GM21717 (cell line): Measurements from ENCODE around the gene TMTC1.
"Not testable (repeated sequence)": the region's sequence is repeated elsewhere in the genome, so short reads cannot be mapped to it uniquely, and the experiment has no call there.

Experiments
- ATAC-seq: cut with Tn5 transposase; IDR thresholded peaks from one replicate; pipeline ENCODE4 v1.9.1; 2021; ENCODE audit warnings: mild to moderate bottlenecking, moderate library complexity; ENCODE audit not compliant: unreplicated experiment

Gene TMTC1

DNA sequence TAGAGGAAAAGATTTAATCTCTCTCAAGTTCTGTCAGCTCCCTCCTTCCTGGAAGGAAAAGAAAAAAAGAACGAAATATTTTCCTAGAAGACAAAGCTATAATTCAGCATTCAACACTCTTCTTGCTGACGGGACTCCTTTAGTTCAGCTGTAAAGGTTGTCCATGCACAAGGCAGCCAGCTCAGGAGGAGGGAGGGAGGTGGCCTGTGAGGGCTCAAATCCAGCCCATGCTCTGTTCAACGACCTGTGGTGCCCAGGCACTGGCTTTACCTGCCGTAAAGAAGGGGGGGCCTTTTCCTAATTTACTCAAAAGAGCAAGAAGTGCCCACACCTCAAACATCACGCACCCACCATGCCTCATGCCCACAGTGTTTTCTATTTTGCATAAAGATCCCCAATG lies 109.3 kb downstream of the TMTC1 start:
- no peak for ATAC-seq

DNA sequence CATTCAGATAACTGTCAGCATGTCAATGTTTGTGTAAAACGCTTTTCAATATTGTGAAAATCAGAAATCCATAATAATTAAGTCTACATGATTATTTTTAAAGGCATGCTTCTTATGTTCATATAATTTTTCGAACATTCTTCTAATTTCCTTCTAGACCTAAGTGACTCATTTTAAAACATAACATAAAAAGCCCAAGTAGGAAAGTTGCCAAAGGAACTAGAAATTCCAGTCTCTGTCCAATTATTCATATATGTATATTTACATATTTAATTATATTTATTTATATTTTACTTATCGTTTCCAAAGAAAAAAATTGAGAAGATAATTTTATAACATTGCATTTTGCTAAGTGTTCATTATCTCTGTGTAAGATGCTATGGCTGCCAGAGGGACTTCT lies 110.4 kb downstream of the TMTC1 start:
- no peak for ATAC-seq

GRCh38 chr12:29672580-29672979 lies 111.2 kb downstream of the TMTC1 start:
- no peak for ATAC-seq

DNA sequence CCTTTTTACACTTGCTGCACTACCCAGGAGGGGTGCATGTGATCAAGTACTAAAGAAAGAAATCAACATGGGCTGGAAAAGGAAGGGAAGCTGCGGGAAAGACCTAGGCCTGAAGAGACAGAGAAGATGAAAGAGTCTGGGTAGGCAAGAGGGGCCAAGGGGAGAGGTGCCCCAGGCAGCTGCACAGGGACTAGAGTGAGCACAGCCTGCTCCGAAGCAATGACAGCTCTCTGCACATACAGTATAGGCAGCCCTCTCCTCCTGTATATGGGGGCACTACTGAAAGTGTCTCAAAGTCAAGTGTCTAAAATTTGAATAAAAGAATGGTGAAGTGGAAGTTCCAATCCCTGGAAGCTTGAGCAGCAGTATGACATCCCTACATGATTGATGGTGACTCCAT lies 112.0 kb downstream of the TMTC1 start:
- ATAC-seq, result no peak

DNA sequence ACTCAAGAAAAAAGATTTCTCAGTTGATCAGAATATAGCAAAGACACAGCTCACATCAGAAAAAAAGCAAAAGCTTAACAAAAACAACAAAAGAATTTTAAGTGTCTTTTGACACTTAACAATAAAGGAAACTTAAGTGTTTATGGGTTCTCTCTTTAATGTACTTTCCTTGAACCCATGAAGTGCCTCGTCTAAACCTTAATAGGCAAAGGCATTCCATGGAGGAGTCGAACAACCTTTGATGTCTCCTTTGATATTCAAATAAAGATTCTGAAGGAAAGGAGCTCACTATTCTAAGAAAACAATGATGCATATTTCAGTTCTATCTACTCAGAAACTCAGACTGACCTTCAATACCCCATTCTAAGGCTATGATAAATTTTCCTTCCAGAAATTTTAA lies 116.7 kb downstream of the TMTC1 start:
- no peak for ATAC-seq

GRCh38 chr12:29665107-29665506 lies 118.6 kb downstream of the TMTC1 start:
- ATAC-seq, result no peak

- ATAC-seq, result no peak
Observed at GRCh38 chr12:29662734-29663323, 120.9 kb downstream of the TMTC1 start.

- ATAC-seq, result no peak
Observed at GRCh38 chr12:29660847-29661246, 122.9 kb downstream of the TMTC1 start.

- no peak for ATAC-seq
Observed at GRCh38 chr12:29656762-29657538, 126.8 kb downstream of the TMTC1 start.

- ATAC-seq, result no peak
Observed at GRCh38 chr12:29655861-29656260, 127.9 kb downstream of the TMTC1 start.

DNA sequence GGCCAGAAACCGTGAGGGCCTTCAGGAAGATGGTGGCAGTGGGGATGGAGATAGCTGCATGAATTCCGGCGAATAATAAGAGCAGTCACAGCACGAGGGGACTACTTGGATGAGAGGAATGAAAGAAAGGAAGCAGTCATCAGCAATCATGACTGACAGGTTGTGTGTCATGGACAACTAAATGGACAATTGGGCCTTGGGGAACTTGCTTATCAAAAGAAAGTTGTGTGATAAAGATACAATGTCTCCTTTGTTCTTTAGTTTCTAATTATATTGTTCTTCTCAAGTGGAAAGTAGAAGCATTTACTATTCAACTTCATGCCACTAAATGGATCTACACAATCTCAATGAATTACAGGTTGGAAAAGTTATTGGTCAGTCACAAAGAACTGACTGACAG lies 130.5 kb downstream of the TMTC1 start:
- no peak for ATAC-seq

GRCh38 chr12:29650371-29650770 lies 133.4 kb downstream of the TMTC1 start:
- ATAC-seq, result no peak

- no peak for ATAC-seq
Observed at GRCh38 chr12:29649722-29650121, 134.0 kb downstream of the TMTC1 start.

GRCh38 chr12:29644536-29645162 lies 139.1 kb downstream of the TMTC1 start:
- no peak for ATAC-seq

GRCh38 chr12:29640589-29641345 lies 143.0 kb downstream of the TMTC1 start:
- ATAC-seq, result no peak

GRCh38 chr12:29639893-29640495 lies 143.7 kb downstream of the TMTC1 start:
- no peak for ATAC-seq

DNA sequence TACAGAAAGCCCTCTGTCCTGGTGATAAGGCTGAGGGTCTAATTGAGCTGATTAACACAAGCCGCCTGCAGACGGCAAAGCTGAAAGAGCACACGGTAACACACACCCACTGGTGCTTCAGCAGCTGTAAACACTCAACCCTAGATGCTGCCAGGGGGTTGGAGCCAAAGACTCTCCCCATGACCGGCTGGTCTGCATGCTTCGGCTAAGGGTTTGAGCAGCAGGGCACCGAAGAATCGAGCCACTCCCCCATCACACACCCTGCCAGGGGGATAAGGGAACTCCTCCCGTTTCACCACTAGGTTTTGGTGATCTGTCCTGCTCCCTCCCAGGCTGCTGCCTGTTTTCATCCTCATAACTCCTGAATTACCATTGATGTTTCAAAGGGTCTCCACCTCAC lies 145.2 kb downstream of the TMTC1 start:
- ATAC-seq, result no peak

DNA sequence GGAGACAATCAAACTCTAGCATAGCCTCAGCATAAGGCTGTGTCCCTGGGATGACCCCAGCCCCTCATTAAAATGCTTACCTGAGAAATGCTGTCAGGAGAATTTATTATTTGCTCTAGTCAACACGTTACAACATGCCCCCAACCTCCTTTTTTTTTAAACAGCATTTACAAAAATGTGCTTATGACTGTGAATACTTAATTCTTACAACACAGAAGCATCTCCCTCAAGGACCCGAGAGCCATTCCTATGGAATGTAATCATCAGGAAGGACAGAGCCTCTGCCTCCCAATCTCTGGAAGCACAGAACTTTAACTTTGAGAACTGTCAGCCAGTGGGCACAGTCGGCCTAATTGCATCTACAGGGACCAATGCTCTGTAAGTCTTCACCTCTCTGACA lies 149.7 kb downstream of the TMTC1 start:
- ATAC-seq, result no peak

DNA sequence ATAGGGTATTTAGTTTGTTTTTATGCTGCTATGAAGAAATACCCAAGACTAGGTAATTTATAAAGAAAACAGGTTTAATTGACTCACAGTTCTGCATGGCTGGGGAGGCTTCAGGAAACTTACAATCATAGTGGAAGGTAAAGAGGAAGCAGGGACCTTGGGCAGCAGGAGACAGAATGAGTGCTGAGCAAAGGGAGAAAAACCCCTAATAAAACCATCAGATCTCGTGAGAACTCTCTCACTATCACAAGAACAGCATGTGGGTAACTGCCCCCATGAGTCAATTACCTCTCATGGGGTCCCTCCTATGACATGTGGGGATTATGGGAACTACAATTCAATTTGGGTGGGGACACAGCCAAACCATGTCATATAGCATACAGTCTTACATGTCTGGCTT lies 153.6 kb downstream of the TMTC1 start:
- ATAC-seq, result not testable (repeated sequence)

- no peak for ATAC-seq
Observed at GRCh38 chr12:29627221-29627620, 156.5 kb downstream of the TMTC1 start.

- no peak for ATAC-seq
Observed at GRCh38 chr12:29625359-29625953, 158.3 kb downstream of the TMTC1 start.
